ENCODE results near the gene CHSY1. TPM values are rescaled to one million over a fixed set of nuclear protein-coding genes. Genes with fewer than 3 reads are reported as not detected.

Gene CHSY1
- total and polyA plus RNA-seq, 10 of the 15 experiments (the other 5 are each of a cell fraction or from before 2014, with no cell fraction given), result 1.4 to 31.2 (median 10.5) TPM

DNA sequence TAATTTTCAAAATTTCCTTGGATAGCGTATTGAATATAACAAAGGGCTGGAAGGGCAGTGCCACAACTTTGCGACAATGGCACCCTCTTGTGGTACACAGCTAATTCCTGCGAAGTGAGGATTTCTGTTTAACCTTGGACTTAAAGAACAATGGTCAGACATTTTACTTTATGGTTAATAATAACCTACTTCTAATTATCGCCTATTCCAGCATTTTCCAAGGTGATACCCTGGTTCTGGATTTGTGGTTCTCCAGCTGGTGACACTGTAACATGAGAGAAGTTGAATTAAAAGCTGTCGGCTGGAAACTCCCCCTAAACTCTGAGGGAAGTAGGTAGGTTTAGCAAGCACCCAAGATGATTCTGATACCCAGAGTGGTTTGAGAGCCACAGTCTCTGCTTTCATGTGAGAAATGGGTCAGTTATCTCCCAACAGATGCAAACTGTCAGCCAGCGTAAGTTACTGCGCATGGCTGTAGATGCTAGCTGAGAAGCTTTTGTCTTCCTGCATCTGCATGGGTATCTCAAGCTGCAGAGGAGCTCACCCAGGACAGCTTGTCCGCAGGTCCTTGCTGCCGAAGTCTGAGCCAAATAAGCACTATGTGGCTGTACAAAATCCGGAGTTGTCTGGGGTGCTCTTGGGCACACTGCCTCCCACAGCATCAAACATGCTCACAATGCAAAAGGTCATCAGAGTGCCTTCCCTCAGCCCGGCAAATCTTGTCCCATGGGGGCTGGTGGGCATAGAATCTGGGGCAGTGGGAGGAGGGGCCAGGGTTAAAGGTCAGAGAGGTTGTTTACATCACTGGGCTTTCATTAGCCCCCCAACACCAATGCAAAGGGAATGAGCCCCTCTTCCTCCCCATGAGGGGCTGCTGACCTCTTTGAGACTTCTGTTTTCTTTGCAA, 6.6 kb upstream of the CHSY1 start:
- ChIA-PET RAD21 (ENCODE audit: unreplicated experiment) (interaction anchor here (0.7 to 5.5 kb wide), 38 partner anchors 9 to 390 kb away, joined by 3 to 69 read pairs (median 6); partner anchors contain the start of genes LRRK1 and SNRPA1), CTCF (interaction anchor here (0.7 to 6.5 kb wide), 55 partner anchors 9 to 586 kb away, joined by 3 to 126 read pairs (median 5); partner anchors contain the start of genes LRRK1 and SNRPA1), SMC1A (ENCODE audit: uncharacterized antibody, unreplicated experiment) (interaction anchor here (0.7 to 4.5 kb wide), 39 partner anchors 9 to 383 kb away, joined by 3 to 38 read pairs (median 5); partner anchors contain the start of genes LRRK1 and SNRPA1), POLR2A (interaction anchor here (0.7 to 1.4 kb wide), 7 partner anchors 10 to 240 kb away, joined by 3 to 8 read pairs (median 3); no protein-coding TSS in a partner anchor)
- Histone ChIP-seq H3K9me3 (replicated peaks; ENCODE audit: control insufficient read depth, insufficient read depth, low read length) (no peaks in the 10 kb centered on the region), H3K27me3 (replicated peaks in 1 of 2; ENCODE audit: control insufficient read depth in 2 of 2, insufficient read depth in 2 of 2, low read length in 1 of 2) (no peaks in the 10 kb centered on the region), H2AFZ (ENCODE audit: control insufficient read depth, low read depth, low read length) (peak overlapping the region; percentile 71), H3K79me2 (ENCODE audit: control insufficient read depth, insufficient read depth, low read length) (no peaks in the 10 kb centered on the region), H3K9ac (ENCODE audit: control insufficient read depth, insufficient read depth, low read length) (no peak overlapping the region), H3K36me3 (ENCODE audit: control insufficient read depth in 2 of 2, insufficient read depth in 2 of 2, low read length in 1 of 2) (no peaks in the 10 kb centered on the region), H4K20me1 (ENCODE audit: control insufficient read depth, insufficient read depth) (no peaks in the 10 kb centered on the region), H3K4me2 (ENCODE audit: control insufficient read depth, insufficient read depth) (peak overlapping the region; percentile 7; the same call in 1 of the 2 replicates), H3K27ac (ENCODE audit: control insufficient read depth, insufficient read depth) (no peak overlapping the region), H3K4me3 (no peak overlapping the region), H3K4me1 (ENCODE audit: control insufficient read depth, insufficient read depth, low read length) (peaks cover 9% of the 10 kb centered on the region)
- peak; percentile 51 for DNase-seq (ENCODE audit: low read depth, low spot score)
- intact Hi-C loops (cut with micrococcal nuclease; ENCODE audit: unreplicated experiment), result loop anchor here (1.0 to 5.0 kb wide), 4 partner anchors 60 to 341 kb away; partner anchors contain the start of gene LRRK1
- no TSS peak for BruUV-seq (replicated peaks)
- in situ Hi-C loops (cut with MboI), result no loop called here
- ATAC-seq, result peak; percentile 88
- WGBS (ENCODE audit: insufficient coverage, insufficient replicate concordance, low lambda C conversion rate, missing lambda C conversion rate), result 26% methylated on average over 11 of the region's 11 CpGs
- FAIRE-seq, result peak; percentile 41
- no peak for TF ChIP-seq PAX5 (IDR thresholded peaks at IDR 0.05; ENCODE audit: borderline replicate concordance, low read depth, low read length)
- TF ChIP-seq, protein P1, sequence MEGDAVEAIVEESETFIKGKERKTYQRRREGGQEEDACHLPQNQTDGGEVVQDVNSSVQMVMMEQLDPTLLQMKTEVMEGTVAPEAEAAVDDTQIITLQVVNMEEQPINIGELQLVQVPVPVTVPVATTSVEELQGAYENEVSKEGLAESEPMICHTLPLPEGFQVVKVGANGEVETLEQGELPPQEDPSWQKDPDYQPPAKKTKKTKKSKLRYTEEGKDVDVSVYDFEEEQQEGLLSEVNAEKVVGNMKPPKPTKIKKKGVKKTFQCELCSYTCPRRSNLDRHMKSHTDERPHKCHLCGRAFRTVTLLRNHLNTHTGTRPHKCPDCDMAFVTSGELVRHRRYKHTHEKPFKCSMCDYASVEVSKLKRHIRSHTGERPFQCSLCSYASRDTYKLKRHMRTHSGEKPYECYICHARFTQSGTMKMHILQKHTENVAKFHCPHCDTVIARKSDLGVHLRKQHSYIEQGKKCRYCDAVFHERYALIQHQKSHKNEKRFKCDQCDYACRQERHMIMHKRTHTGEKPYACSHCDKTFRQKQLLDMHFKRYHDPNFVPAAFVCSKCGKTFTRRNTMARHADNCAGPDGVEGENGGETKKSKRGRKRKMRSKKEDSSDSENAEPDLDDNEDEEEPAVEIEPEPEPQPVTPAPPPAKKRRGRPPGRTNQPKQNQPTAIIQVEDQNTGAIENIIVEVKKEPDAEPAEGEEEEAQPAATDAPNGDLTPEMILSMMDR (IDR thresholded peaks at IDR 0.05 in 2 of 3, conservative IDR thresholded peaks at IDR 0.05 in 1 of 3; ENCODE audit: control insufficient read depth in 2 of 3, extremely low read depth in 1 of 3, insufficient read depth in 1 of 3, low read depth in 3 of 3, low read length in 3 of 3), result peak; percentile 76 to 95 (median 92); a peak in 5 of 6 replicates
- TF ChIP-seq RFX5 (IDR thresholded peaks at IDR 0.05; ENCODE audit: low read depth, low read length), result no peak
- no peak for TF ChIP-seq TAF1 (IDR thresholded peaks at IDR 0.05; ENCODE audit: borderline replicate concordance, low read depth, low read length)
- no peak for TF ChIP-seq STAT1 (conservative IDR thresholded peaks at IDR 0.05)
- TF ChIP-seq NFYA (IDR thresholded peaks at IDR 0.05; ENCODE audit: borderline replicate concordance, low read depth, low read length), result no peak
- TF ChIP-seq, protein P2, sequence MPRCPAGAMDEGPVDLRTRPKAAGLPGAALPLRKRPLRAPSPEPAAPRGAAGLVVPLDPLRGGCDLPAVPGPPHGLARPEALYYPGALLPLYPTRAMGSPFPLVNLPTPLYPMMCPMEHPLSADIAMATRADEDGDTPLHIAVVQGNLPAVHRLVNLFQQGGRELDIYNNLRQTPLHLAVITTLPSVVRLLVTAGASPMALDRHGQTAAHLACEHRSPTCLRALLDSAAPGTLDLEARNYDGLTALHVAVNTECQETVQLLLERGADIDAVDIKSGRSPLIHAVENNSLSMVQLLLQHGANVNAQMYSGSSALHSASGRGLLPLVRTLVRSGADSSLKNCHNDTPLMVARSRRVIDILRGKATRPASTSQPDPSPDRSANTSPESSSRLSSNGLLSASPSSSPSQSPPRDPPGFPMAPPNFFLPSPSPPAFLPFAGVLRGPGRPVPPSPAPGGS (IDR thresholded peaks at IDR 0.05; ENCODE audit: borderline replicate concordance, insufficient read depth, low read depth, low read length, poor library complexity, severe bottlenecking), result no peak
- TF ChIP-seq HDAC6 (IDR thresholded peaks at IDR 0.05; ENCODE audit: unreplicated experiment), result no peak
- TF ChIP-seq, protein P3, sequence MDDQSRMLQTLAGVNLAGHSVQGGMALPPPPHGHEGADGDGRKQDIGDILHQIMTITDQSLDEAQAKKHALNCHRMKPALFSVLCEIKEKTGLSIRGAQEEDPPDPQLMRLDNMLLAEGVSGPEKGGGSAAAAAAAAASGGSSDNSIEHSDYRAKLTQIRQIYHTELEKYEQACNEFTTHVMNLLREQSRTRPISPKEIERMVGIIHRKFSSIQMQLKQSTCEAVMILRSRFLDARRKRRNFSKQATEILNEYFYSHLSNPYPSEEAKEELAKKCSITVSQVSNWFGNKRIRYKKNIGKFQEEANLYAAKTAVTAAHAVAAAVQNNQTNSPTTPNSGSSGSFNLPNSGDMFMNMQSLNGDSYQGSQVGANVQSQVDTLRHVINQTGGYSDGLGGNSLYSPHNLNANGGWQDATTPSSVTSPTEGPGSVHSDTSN (IDR thresholded peaks at IDR 0.05; ENCODE audit: insufficient replicate concordance, low read depth, low read length), result no peak
- TF ChIP-seq RBBP5 (conservative IDR thresholded peaks at IDR 0.05), result no peak
- TF ChIP-seq, protein P4, sequence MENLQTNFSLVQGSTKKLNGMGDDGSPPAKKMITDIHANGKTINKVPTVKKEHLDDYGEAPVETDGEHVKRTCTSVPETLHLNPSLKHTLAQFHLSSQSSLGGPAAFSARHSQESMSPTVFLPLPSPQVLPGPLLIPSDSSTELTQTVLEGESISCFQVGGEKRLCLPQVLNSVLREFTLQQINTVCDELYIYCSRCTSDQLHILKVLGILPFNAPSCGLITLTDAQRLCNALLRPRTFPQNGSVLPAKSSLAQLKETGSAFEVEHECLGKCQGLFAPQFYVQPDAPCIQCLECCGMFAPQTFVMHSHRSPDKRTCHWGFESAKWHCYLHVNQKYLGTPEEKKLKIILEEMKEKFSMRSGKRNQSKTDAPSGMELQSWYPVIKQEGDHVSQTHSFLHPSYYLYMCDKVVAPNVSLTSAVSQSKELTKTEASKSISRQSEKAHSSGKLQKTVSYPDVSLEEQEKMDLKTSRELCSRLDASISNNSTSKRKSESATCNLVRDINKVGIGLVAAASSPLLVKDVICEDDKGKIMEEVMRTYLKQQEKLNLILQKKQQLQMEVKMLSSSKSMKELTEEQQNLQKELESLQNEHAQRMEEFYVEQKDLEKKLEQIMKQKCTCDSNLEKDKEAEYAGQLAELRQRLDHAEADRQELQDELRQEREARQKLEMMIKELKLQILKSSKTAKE (IDR thresholded peaks at IDR 0.05; ENCODE audit: low read depth, poor library complexity, severe bottlenecking), result peak; percentile 53
- no peak for TF ChIP-seq TCF7 (IDR thresholded peaks at IDR 0.05; ENCODE audit: borderline replicate concordance)

All from GM12878 (cell line).